GM18526 (cell line): ENCODE measurements around the gene DMD.

Experiments
- POLR2A ChIP-seq: IDR thresholded peaks from 3 replicates; pipeline ENCODE4 v1.6.1; 2011; ENCODE audit not compliant: insufficient read length; ENCODE audit errors: extremely low read depth

Gene DMD

GRCh38 chrX:33211356-33212260 is at the start of gene DMD:
TSS of gene DMD (minus strand) at chrX:33211549. CDS start at chrX:33211312, 237 bp downstream.
- TF ChIP-seq POLR2A, result no peak

GRCh38 chrX:33252306-33252825 is 41.0 kb upstream of the DMD start:
- no peak for TF ChIP-seq POLR2A

- no peak for TF ChIP-seq POLR2A
These were observed 7.5 kb upstream of the DMD start for GRCh38 chrX:33218819-33219218.

GRCh38 chrX:33210156-33210555 is 1.2 kb downstream of the DMD start:
- no peak for TF ChIP-seq POLR2A

GRCh38 chrX:33207056-33207455 is 4.3 kb downstream of the DMD start:
- TF ChIP-seq POLR2A, result no peak

GRCh38 chrX:33205321-33205720 is 6.0 kb downstream of the DMD start:
- TF ChIP-seq POLR2A, result no peak

- no peak for TF ChIP-seq POLR2A
These were observed 6.5 kb downstream of the DMD start for GRCh38 chrX:33204889-33205288.

GRCh38 chrX:33198561-33199279 is 12.6 kb downstream of the DMD start:
- no peak for TF ChIP-seq POLR2A

- TF ChIP-seq POLR2A, result no peak
These were observed 15.7 kb downstream of the DMD start for GRCh38 chrX:33195698-33196097.

- no peak for TF ChIP-seq POLR2A
These were observed 16.4 kb downstream of the DMD start for GRCh38 chrX:33194876-33195433.

- TF ChIP-seq POLR2A, result no peak
These were observed 17.1 kb downstream of the DMD start for GRCh38 chrX:33194289-33194688.

- TF ChIP-seq POLR2A, result no peak
These were observed 21.3 kb downstream of the DMD start for GRCh38 chrX:33190016-33190415.

GRCh38 chrX:33188881-33189280 is 22.5 kb downstream of the DMD start:
- TF ChIP-seq POLR2A, result no peak

GRCh38 chrX:33188286-33188685 is 23.1 kb downstream of the DMD start:
- TF ChIP-seq POLR2A, result no peak

GRCh38 chrX:33183361-33183760 is 28.0 kb downstream of the DMD start:
- TF ChIP-seq POLR2A, result no peak

- TF ChIP-seq POLR2A, result no peak
These were observed 32.7 kb downstream of the DMD start for GRCh38 chrX:33178690-33179089.
